ENCODE results near the gene RALA.

RALA gene

GRCh38 chr7:39642896-39643295 lies 19.5 kb downstream of the RALA start:
- TF ChIP-seq, protein P1, sequence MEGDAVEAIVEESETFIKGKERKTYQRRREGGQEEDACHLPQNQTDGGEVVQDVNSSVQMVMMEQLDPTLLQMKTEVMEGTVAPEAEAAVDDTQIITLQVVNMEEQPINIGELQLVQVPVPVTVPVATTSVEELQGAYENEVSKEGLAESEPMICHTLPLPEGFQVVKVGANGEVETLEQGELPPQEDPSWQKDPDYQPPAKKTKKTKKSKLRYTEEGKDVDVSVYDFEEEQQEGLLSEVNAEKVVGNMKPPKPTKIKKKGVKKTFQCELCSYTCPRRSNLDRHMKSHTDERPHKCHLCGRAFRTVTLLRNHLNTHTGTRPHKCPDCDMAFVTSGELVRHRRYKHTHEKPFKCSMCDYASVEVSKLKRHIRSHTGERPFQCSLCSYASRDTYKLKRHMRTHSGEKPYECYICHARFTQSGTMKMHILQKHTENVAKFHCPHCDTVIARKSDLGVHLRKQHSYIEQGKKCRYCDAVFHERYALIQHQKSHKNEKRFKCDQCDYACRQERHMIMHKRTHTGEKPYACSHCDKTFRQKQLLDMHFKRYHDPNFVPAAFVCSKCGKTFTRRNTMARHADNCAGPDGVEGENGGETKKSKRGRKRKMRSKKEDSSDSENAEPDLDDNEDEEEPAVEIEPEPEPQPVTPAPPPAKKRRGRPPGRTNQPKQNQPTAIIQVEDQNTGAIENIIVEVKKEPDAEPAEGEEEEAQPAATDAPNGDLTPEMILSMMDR (IDR thresholded peaks at IDR 0.05; ENCODE audit: insufficient read depth, low read depth, low read length, missing control alignments), result no peak
- no peak overlapping the region for H3K4me3 ChIP-seq (ENCODE audit: low read depth, low read length)
- DNase-seq (ENCODE audit: low read depth), result no peak

GRCh38 chr7:39644170-39644569 lies 20.8 kb downstream of the RALA start:
- H3K4me3 ChIP-seq (ENCODE audit: low read depth, low read length), result no peak overlapping the region
- TF ChIP-seq, protein P1 (IDR thresholded peaks at IDR 0.05; ENCODE audit: insufficient read depth, low read depth, low read length, missing control alignments), result no peak
- no peak for DNase-seq (ENCODE audit: low read depth)

- TF ChIP-seq, protein P1 (IDR thresholded peaks at IDR 0.05; ENCODE audit: insufficient read depth, low read depth, low read length, missing control alignments), result no peak
- DNase-seq (ENCODE audit: low read depth), result no peak
- H3K4me3 ChIP-seq (ENCODE audit: low read depth, low read length), result no peak overlapping the region
These were observed 22.4 kb downstream of the RALA start for GRCh38 chr7:39645482-39646407.

- H3K4me3 ChIP-seq (ENCODE audit: low read depth, low read length), result no peak overlapping the region
- no peak for DNase-seq (ENCODE audit: low read depth)
- TF ChIP-seq, protein P1 (IDR thresholded peaks at IDR 0.05; ENCODE audit: insufficient read depth, low read depth, low read length, missing control alignments), result no peak
These were observed 24.4 kb downstream of the RALA start for GRCh38 chr7:39647816-39648215.

DNA sequence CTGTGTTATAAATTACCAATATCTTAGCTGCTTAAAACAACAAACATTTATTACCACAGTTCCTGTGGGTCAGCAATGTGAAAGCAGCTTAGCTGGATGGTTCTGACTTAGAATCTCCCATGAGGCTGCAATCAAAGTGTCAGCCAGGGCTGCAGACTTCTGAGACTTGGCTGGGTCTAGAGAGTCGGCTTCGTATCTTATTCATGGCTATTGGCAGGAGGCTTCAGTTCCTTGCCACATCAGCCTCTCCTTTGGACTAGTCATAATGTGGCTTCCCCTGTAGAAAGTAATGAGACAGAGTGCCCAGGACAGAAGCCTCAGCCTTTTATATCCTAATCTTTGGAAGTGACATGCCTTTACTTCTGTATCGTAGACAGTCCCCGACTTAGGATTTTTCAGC lies 27.3 kb downstream of the RALA start:
- TF ChIP-seq, protein P1 (IDR thresholded peaks at IDR 0.05; ENCODE audit: insufficient read depth, low read depth, low read length, missing control alignments), result no peak
- no peak overlapping the region for H3K4me3 ChIP-seq (ENCODE audit: low read depth, low read length)
- DNase-seq (ENCODE audit: low read depth), result no peak

GRCh38 chr7:39651265-39651664 lies 27.9 kb downstream of the RALA start:
- no peak overlapping the region for H3K4me3 ChIP-seq (ENCODE audit: low read depth, low read length)
- TF ChIP-seq, protein P1 (IDR thresholded peaks at IDR 0.05; ENCODE audit: insufficient read depth, low read depth, low read length, missing control alignments), result no peak
- DNase-seq (ENCODE audit: low read depth), result no peak

All from GM12865 (cell line).